HUES48 (cell line): ENCODE data around the gene HSPA4.

Experiments used
- H3K27ac ChIP-seq: one replicate; pipeline ENCODE4 v1.7.0; 2013; ENCODE audit warnings: low read depth, low read length, inconsistent platforms
- H3K27me3 ChIP-seq: 2 replicates; pipeline ENCODE4 v1.6.1; 2013; ENCODE audit warnings: mild to moderate bottlenecking, low read length; ENCODE audit not compliant: control insufficient read depth, insufficient read depth
- H3K36me3 ChIP-seq: 2 replicates; pipeline ENCODE4 v1.6.1; 2013; ENCODE audit warnings: low read length; ENCODE audit not compliant: control insufficient read depth, insufficient read depth
- H3K4me1 ChIP-seq: 2 replicates; pipeline ENCODE4 v1.6.1; 2013; ENCODE audit warnings: mild to moderate bottlenecking, low read length; ENCODE audit not compliant: control insufficient read depth, insufficient read depth
- H3K4me3 ChIP-seq: 2 replicates; pipeline ENCODE4 v1.5.1; 2013; ENCODE audit warnings: mild to moderate bottlenecking, low read depth, low read length
- H3K9ac ChIP-seq: 2 replicates; pipeline ENCODE4 v1.6.1; 2013; ENCODE audit warnings: mild to moderate bottlenecking, low read depth, low read length, moderate library complexity
- H3K9me3 ChIP-seq: 2 replicates; pipeline ENCODE4 v1.6.1; 2013; ENCODE audit warnings: low read length; ENCODE audit not compliant: control insufficient read depth, insufficient read depth

Gene HSPA4

DNA sequence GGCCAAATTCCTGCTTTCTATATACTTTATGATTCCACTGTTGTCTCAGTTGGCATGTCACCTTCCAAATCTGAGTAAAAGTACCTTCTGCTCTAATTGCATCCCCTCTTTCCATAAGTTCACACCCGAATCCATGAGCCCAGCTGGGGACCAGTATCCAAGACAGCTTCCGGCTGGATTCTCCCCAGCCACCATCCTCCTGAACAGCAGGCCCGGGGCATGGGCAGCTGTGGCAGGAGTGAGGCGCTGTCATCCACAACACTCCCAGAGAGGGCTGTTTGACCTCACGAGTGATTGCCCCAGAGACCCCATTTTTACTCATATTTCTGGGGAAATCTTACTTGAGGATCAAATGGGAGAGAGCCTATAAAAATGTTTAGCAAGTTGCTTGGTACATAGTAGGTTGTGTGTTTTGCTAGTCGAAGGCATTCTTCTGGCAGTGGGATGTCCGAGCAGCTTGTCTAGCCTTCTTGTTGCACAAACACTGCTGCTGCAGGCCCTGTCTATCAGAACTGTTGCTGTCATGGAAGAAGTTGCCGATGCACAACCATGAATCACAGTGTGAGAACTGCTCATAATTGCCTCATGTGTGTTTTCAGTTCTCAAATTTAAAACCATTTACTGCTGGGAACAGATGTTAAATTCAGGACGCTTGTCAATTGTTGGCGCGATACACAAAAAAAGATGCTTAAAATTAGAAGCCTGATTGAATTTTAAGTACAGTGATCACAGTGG, 93.8 kb downstream of the HSPA4 start:
- Histone ChIP-seq H3K4me3 (no peak overlapping the region), H3K4me1 (0 out of 2 replicates have a peak, but pooled peaks cover 2% of the 10 kb centered on the region), H3K36me3 (no peaks in the 10 kb centered on the region), H3K27me3 (no peaks in the 10 kb centered on the region), H3K9me3 (no peaks in the 10 kb centered on the region; the same call in 1 of the 2 replicates), H3K27ac (no peak overlapping the region), H3K9ac (no peak overlapping the region)

DNA sequence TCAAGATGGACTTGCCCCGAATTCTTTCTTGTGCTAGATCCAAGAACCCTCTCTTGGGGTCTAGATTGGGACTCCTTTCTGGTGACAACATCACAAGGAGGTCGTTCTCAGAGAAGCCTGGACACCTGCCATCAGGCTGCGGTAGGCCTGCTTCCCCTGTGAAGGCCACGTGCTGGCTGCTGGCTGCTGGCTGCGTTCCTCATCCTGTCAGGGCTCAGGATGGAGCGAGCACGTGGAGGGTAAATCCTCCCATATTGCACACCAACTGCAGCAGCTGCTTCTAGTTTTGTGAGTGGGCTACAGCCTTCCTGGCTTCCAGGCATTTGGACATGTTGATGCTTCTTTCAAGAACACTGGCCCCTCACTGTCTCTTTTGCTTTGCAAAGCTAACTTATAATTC, 95.6 kb downstream of the HSPA4 start:
- Histone ChIP-seq H3K27me3 (no peaks in the 10 kb centered on the region), H3K36me3 (no peaks in the 10 kb centered on the region), H3K4me3 (no peak overlapping the region), H3K9me3 (no peaks in the 10 kb centered on the region; the same call in 1 of the 2 replicates), H3K4me1 (0 out of 2 replicates have a peak, but pooled peaks cover 2% of the 10 kb centered on the region), H3K27ac (no peak overlapping the region), H3K9ac (no peak overlapping the region)

DNA sequence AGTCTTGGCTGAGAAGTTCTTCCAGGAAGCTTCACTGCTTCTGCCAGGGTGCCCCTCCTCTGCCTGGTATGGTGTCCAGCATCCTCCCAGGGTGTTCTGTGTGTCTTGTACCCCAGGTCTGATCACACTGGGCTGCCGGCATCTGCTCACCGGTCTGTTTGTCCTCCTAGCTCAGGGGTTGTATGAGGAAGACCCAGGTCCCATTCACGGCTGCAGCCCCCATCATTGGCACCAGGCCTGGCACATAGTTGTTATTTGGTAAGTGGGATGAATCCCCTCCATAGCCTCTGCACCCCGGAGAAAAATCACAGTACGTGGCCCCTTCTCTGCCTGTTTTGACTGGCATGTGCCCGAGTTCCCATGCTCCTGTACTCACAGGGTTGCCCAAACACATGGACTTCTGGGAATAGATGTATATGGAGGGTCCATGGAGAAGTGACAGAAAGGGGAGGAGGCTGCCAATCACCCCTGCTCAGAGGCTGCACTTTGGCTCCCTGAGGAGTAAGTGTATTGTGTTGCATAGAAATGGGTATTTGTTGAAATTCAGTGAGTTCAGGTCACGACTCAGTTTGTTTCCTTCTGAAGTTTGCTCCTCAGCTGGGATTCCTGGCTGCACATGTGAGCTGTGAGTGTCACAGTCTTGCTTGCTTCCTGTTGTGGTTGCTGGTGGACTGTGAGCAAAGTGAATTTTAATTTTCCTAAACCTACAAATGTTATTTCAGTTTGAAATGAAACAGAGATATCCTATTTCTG, 96.2 kb downstream of the HSPA4 start:
- 0 out of 2 replicates have a peak, but pooled peaks cover 2% of the 10 kb centered on the region for H3K4me1 ChIP-seq
- no peak overlapping the region for H3K4me3 ChIP-seq
- no peaks in the 10 kb centered on the region; the same call in 1 of the 2 replicates for H3K9me3 ChIP-seq
- H3K36me3 ChIP-seq = no peaks in the 10 kb centered on the region
- H3K27ac ChIP-seq = no peak overlapping the region
- no peak overlapping the region for H3K9ac ChIP-seq
- H3K27me3 ChIP-seq = no peaks in the 10 kb centered on the region

- H3K27ac ChIP-seq = no peak overlapping the region
- no peak overlapping the region for H3K4me3 ChIP-seq
- no peaks in the 10 kb centered on the region for H3K27me3 ChIP-seq
- no peaks in the 10 kb centered on the region for H3K9me3 ChIP-seq
- H3K36me3 ChIP-seq = no peaks in the 10 kb centered on the region
- no peak overlapping the region for H3K9ac ChIP-seq
- 0 out of 2 replicates have a peak, but pooled peaks cover 2% of the 10 kb centered on the region for H3K4me1 ChIP-seq
Observed at GRCh38 chr5:133149345-133149744, 97.5 kb downstream of the HSPA4 start.

GRCh38 chr5:133150909-133151544, 99.2 kb downstream of the HSPA4 start:
- H3K27me3 ChIP-seq = no peaks in the 10 kb centered on the region; the same call in 1 of the 2 replicates
- H3K4me1 ChIP-seq = 0 out of 2 replicates have a peak, but pooled peaks cover 2% of the 10 kb centered on the region
- H3K9me3 ChIP-seq = no peaks in the 10 kb centered on the region
- no peak overlapping the region for H3K27ac ChIP-seq
- no peak overlapping the region for H3K9ac ChIP-seq
- no peaks in the 10 kb centered on the region for H3K36me3 ChIP-seq
- no peak overlapping the region for H3K4me3 ChIP-seq

- H3K4me1 ChIP-seq = no peaks in the 10 kb centered on the region
- H3K9ac ChIP-seq = no peak overlapping the region
- no peak overlapping the region for H3K27ac ChIP-seq
- no peaks in the 10 kb centered on the region for H3K9me3 ChIP-seq
- no peaks in the 10 kb centered on the region; the same call in 1 of the 2 replicates for H3K27me3 ChIP-seq
- H3K36me3 ChIP-seq = no peaks in the 10 kb centered on the region
- H3K4me3 ChIP-seq = no peak overlapping the region
Observed at GRCh38 chr5:133154274-133155075, 102.7 kb downstream of the HSPA4 start.

- Histone ChIP-seq H3K9ac (no peak overlapping the region), H3K4me1 (no peaks in the 10 kb centered on the region), H3K4me3 (no peak overlapping the region), H3K36me3 (no peaks in the 10 kb centered on the region), H3K27ac (no peak overlapping the region), H3K9me3 (no peaks in the 10 kb centered on the region), H3K27me3 (no peaks in the 10 kb centered on the region; the same call in 1 of the 2 replicates)
Observed at GRCh38 chr5:133155326-133155969, 103.6 kb downstream of the HSPA4 start.
